Small intestine (tissue), 7 donors: ENCODE results near the gene ADAMTS10. TPM values are rescaled to one million over a fixed set of nuclear protein-coding genes. Genes with fewer than 3 reads are reported as not detected.
"Not testable (repeated sequence)": the region's sequence is repeated elsewhere in the genome, so short reads cannot be mapped to it uniquely, and the experiment has no call there.

ENCODE experiments used
- DNase-seq, 2 donors: peaks; one replicate each; pipeline versions ENCODE4 v3.0.0 to v3.0.0-alpha.2; 2013
- FAIRE-seq: peaks from 2 replicates; lab custom pipeline; 2012; peaks lifted over from hg19 to GRCh38; lab: Jason Lieb, UNC
- H3K27ac ChIP-seq, 3 donors: one replicate each; pipeline ENCODE4 v1.5.1; 2013; ENCODE audit warnings: low read length in 2 of 3, mild to moderate bottlenecking in 2 of 3, control low read depth in 1 of 3, inconsistent platforms in 1 of 3, low read depth in 1 of 3, moderate library complexity in 1 of 3
- H3K27me3 ChIP-seq, 3 donors: one replicate each; pipeline ENCODE4 v1.6.1; 2013; ENCODE audit warnings: low read length in 3 of 3, inconsistent platforms in 1 of 3; ENCODE audit not compliant: control insufficient read depth in 3 of 3, insufficient read depth in 3 of 3
- H3K36me3 ChIP-seq, 3 donors: one replicate each; pipeline ENCODE4 v1.6.1; 2013; ENCODE audit warnings: low read length in 3 of 3, inconsistent platforms in 1 of 3, low read depth in 1 of 3, mild to moderate bottlenecking in 1 of 3, moderate library complexity in 1 of 3; ENCODE audit not compliant: control insufficient read depth in 3 of 3, insufficient read depth in 2 of 3
- H3K4me1 ChIP-seq, 3 donors: one replicate each; pipeline ENCODE4 v1.6.1; 2013; ENCODE audit warnings: low read length in 2 of 3, inconsistent platforms in 1 of 3, low read depth in 1 of 3, mild to moderate bottlenecking in 1 of 3, moderate library complexity in 1 of 3; ENCODE audit not compliant: control insufficient read depth in 3 of 3, insufficient read depth in 2 of 3
- H3K4me3 ChIP-seq, 3 donors: one replicate each; pipeline ENCODE4 v1.5.1; 2013; ENCODE audit warnings: low read length in 3 of 3, control low read depth in 1 of 3, inconsistent platforms in 1 of 3, low read depth in 1 of 3, mild to moderate bottlenecking in 1 of 3, moderate library complexity in 1 of 3
- H3K9me3 ChIP-seq, 2 donors: one replicate each; pipeline ENCODE4 v1.6.1; 2013; ENCODE audit warnings: low read depth in 1 of 2, low read length in 1 of 2; ENCODE audit not compliant: control insufficient read depth in 2 of 2, insufficient read depth in 1 of 2
- WGBS, 3 donors: extraction: QIAGEN DNeasy Blood & Tissue Kit; methylation state at CpG; one replicate each; pipeline ENCODE4 v1.1.7; 2013; 5-methylcytosine and 5-hydroxymethylcytosine counted together
- polyA plus RNA-seq, 4 donors: library from polyadenylated mRNA; stranded (reverse) in 3 of 4; unstranded in 1 of 4; fragments of 200-250 nt in 3 of 4; fragments of 120-200 nt in 1 of 4; gene quantifications; one replicate each; pipeline versions ENCODE4 v1.2.1 to v1.2.3, GENCODE V29; 2013
- donor health status: healthy with polysubstance abuse.
- donor health status: control.
- donor health status: control.
- donor health status: Bipolar disorder and iron deficiency.
- donor health status: healthy.

ADAMTS10 gene
- polyA plus RNA-seq, 4 donors = 1.9 to 11.1 (median 8.5) TPM; not detected in 1

DNA sequence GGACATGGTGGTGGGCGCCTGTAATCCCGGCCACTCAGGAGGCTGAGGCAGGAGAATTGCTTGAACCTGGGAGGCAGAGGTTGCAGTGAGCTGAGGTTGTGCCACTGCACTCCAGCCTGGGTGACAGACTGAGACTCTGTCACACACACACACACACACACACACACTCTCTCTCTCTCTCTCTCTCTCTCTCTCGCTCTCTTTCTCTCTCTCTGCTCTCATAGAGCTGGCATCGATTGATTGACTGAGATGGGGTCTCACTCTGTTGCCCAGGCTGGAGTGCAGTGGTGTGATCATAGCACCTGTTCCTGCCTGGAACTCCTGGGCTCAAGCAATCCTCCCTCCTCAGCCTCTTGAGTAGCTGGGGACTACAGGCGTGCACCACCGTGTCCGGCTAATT lies 56.8 kb downstream of the ADAMTS10 start:
- H3K27me3 ChIP-seq, H3K4me3 ChIP-seq, H3K4me1 ChIP-seq, H3K27ac ChIP-seq, DNase-seq, H3K9me3 ChIP-seq, FAIRE-seq: not testable (repeated sequence)
- peaks cover 0 to 10% (median 2%) of the 10 kb centered on the region in 3 donors for H3K36me3 ChIP-seq
- WGBS, 3 donors = 92 to 96% (median 96%) methylated on average over 6 to 7 of the region's 7 CpGs

DNA sequence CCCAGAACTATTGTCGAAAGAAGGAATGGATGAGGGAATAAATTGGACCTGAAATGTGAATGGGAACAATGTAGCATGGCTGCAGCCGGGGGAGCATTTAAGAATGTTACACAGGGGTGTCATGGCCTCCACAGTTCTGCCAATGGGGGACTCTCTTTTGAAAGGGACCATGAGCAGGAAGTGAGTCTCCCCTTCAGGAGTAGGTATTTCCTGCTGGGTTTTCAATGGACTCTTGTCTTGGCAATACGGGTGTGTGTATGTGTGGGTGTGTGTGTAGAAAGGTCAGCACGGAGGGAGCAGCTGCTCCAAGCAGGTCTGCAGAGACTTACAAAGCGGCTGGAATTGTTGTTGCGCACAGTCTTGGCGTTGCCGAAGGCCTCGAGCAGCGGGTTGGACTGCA lies 57.7 kb downstream of the ADAMTS10 start:
- 44 to 70% (median 47%) methylated on average over 10 of the region's 10 CpGs for WGBS, 3 donors
- no peak overlapping the region for H3K4me3 ChIP-seq
- no peaks in the 10 kb centered on the region for H3K4me1 ChIP-seq
- peak; percentile 53 to 63 for DNase-seq
- peaks cover 0 to 15% (median 2%) of the 10 kb centered on the region in 3 donors for H3K36me3 ChIP-seq
- no peaks in the 10 kb centered on the region for H3K27me3 ChIP-seq
- H3K9me3 ChIP-seq = no peaks in the 10 kb centered on the region
- FAIRE-seq = no peak
- H3K27ac ChIP-seq = no peak overlapping the region

DNA sequence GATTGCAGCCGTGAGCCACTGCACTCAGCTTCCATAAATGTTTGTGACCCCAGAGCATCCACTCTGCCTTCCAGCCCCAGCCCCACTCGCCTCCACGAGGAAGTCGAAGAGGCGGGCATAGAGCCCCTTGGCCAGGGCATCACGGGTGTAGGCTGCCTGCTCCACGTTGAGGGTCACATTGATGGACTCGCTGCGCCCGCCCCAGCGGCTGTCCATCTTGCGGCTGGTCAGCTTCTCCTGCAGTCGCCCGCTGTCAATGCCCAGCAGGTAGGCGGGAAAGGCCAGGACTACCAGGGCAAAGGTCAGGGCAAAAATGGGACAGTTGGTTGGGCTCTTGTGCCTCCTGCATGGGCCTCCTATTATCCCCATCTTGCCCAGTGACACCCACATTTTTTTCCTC lies 60.4 kb downstream of the ADAMTS10 start:
- Histone ChIP-seq H3K9me3 (no peaks in the 10 kb centered on the region), H3K27ac (no peak overlapping the region), H3K4me1 (no peaks in the 10 kb centered on the region), H3K36me3 (peaks cover 0 to 38% (median 2%) of the 10 kb centered on the region in 3 donors), H3K27me3 (no peaks in the 10 kb centered on the region), H3K4me3 (peak overlapping the region in 1 of 3 donors; percentile 11)
- DNase-seq = no peak
- 92 to 96% (median 95%) methylated on average over 15 of the region's 15 CpGs for WGBS, 3 donors
- FAIRE-seq = no peak

DNA sequence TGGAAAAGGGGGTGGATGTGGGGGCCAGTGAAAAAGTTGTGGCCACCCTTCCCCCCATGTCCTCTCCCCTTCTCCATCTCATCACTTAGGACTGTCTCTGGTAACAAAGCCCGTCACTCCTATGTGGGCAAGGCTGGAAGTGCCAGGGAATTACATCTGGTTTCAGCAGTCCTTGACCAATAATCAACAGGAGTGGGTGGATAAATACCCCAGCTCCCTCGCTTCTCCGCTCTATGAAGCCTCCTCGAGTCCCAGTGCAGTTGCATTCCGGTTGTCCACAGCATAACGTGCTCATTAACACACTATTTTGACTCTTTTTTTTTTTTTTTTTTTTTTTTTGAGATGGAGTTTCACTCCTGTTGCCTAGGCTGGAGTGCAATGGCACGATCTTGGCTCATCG lies 64.8 kb downstream of the ADAMTS10 start:
- Histone ChIP-seq H3K27me3 (no peaks in the 10 kb centered on the region), H3K4me3 (no peak overlapping the region), H3K4me1 (no peaks in the 10 kb centered on the region), H3K9me3 (no peaks in the 10 kb centered on the region), H3K36me3 (peaks cover 0 to 52% (median 0%) of the 10 kb centered on the region in 3 donors), H3K27ac (no peak overlapping the region)
- no peak for DNase-seq
- WGBS, 3 donors = 92 to 96% (median 93%) methylated on average over 8 of the region's 8 CpGs
- FAIRE-seq = no peak

DNA sequence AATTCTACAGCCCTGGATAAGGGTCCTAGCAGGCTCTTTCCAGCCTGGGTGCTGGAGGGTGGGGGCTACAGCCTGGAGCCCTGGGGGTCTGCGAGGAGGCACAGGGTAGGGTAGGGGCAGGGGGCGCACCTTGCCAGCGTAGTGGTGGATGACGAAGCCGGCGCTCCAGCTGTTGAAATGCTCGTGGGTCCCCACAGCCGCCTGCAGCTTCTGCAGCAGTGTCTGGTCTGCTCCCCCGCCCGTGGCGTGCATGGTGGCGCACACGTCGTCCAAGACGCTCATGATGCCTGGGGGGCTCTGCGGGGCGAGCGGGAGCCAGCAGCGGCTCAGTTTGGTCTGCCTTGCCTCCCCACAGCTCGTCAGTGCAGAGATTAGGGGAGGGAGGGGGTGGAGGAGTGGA lies 66.3 kb downstream of the ADAMTS10 start:
- FAIRE-seq = no peak
- peaks cover 0 to 48% (median 0%) of the 10 kb centered on the region in 3 donors for H3K36me3 ChIP-seq
- 95 to 97% (median 96%) methylated on average over 20 of the region's 20 CpGs for WGBS, 3 donors

DNA sequence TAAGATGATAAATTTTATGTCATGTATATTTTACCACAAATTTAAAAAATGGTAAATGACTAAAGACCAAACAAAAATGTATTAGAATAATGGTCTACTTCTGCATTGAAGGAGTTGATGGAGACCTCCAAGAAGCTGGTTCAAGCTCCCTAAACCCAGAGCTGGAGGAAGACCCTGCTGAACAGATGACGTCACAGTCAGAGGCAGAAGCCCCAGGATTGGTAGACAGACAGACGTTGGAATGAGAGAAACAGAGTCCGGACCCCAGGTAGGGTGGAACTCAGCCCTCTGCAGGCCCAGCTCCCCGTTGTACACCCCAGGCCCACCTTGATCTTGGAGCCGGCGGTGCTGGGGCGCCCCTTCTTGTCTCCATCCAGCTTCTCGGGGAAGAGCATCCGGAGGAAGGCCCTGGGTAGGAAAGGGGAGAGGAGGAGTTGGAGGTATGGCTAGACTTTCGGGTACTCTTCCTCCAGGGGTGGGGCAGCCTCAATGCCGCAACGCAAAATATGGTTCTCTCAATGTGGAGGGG lies 70.8 kb downstream of the ADAMTS10 start:
- 95 to 96% (median 96%) methylated on average over 12 of the region's 12 CpGs for WGBS, 3 donors
- DNase-seq (no peak), FAIRE-seq (no peak)
- Histone ChIP-seq H3K27me3 (no peaks in the 10 kb centered on the region), H3K9me3 (no peaks in the 10 kb centered on the region), H3K4me1 (no peaks in the 10 kb centered on the region), H3K4me3 (no peak overlapping the region), H3K27ac (no peak overlapping the region), H3K36me3 (peaks cover 0 to 19% (median 4%) of the 10 kb centered on the region in 3 donors)

More for the DNA sequence above, 66.3 kb downstream of the ADAMTS10 start:
- H3K9me3 ChIP-seq = no peaks in the 10 kb centered on the region
- no peak overlapping the region for H3K27ac ChIP-seq
- H3K27me3 ChIP-seq = no peaks in the 10 kb centered on the region
- DNase-seq = no peak
- no peaks in the 10 kb centered on the region for H3K4me1 ChIP-seq
- H3K4me3 ChIP-seq = no peak overlapping the region

DNA sequence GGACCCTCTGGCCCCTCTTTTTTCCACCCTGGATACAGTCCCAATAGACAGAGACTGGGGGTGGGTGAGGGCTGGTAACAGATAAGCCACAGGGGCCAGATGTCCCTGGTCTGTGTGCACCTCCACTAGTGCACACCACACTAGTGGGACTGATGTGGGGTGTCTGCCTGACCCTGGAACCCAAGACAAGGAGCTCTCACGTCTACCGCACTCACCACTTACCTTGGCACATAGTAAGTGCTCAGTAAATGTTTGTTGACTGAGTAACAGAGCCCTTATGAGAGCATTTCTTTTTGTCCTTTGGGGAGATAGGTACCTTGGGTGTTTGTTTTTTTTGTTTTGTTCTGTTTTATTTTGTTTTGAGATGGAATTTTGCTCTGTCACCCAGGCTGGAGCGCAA lies 73.4 kb downstream of the ADAMTS10 start:
- Histone ChIP-seq H3K4me3 (no peak overlapping the region), H3K27me3 (no peaks in the 10 kb centered on the region), H3K36me3 (peaks cover 0 to 10% (median 4%) of the 10 kb centered on the region in 3 donors), H3K4me1 (peaks cover 0 to 7% (median 2%) of the 10 kb centered on the region in 3 donors), H3K9me3 (no peaks in the 10 kb centered on the region), H3K27ac (no peak overlapping the region)
- WGBS, 3 donors = 93 to 98% (median 97%) methylated on average over 3 of the region's 3 CpGs
- DNase-seq = no peak
- no peak for FAIRE-seq

DNA sequence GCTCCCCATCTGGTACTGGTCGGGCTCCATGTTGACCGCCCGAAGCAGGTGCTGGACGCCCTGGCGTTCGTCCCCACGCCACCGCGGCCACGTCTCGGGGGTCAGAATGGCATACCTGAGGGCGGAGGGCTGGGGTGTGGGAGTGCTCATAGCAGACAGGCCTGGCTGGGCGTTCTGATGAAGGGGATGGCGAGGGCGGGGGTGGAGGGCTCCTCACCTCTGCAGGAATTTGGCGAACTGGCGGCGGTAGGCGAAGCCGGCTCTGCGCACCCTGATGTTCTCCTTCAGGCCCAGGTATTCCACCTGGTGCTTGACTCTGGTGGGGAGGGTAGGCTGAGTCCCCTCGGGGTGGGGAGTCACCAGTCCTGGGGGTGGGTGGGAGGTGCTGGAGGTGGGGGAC lies 74.2 kb downstream of the ADAMTS10 start:
- H3K4me1 ChIP-seq = peaks cover 0 to 11% (median 2%) of the 10 kb centered on the region in 3 donors
- no peak overlapping the region for H3K27ac ChIP-seq
- H3K36me3 ChIP-seq = peaks cover 0 to 4% (median 2%) of the 10 kb centered on the region in 3 donors
- H3K4me3 ChIP-seq = no peak overlapping the region
- no peaks in the 10 kb centered on the region for H3K27me3 ChIP-seq
- DNase-seq (no peak), FAIRE-seq (no peak)
- 86 to 91% (median 90%) methylated on average over 22 of the region's 22 CpGs for WGBS, 3 donors
- H3K9me3 ChIP-seq = no peaks in the 10 kb centered on the region

DNA sequence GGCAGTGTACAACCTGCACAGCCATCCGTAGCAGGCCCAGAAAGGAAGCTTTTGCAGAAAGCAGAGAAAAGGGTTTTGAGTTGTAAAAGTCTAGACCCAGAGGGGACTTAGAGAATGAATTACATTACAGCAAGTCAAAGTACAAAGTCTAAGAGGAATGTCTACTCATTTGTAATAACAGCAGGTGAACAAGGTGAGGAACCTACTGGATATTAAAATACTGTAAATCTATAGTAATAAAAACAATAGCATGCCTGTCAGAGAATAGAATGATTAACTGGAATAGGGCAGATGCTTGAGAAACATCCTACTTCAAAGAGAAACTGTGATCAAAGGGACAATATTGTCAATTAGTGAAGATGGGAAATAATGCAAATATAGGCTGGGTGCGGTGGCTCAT lies 78.3 kb downstream of the ADAMTS10 start:
- Histone ChIP-seq H3K9me3 (peaks cover 0 to 8% of the 10 kb centered on the region in 2 donors), H3K4me1 (peaks cover 0 to 23% (median 2%) of the 10 kb centered on the region in 3 donors), H3K4me3 (no peak overlapping the region), H3K27ac (peak overlapping the region in 1 of 3 donors; percentile 25), H3K27me3 (no peaks in the 10 kb centered on the region), H3K36me3 (peaks cover 0 to 11% (median 4%) of the 10 kb centered on the region in 3 donors)
- FAIRE-seq (no peak), DNase-seq (peak; percentile 67 to 73)
- 29 to 63% (median 42%) methylated on average over 2 of the region's 2 CpGs for WGBS, 3 donors
